HG02678 (cell line): ENCODE measurements around the gene MUC13.

Experiments
- ATAC-seq: cut with Tn5 transposase; IDR thresholded peaks from one replicate; pipeline ENCODE4 v1.9.1; 2021; ENCODE audit warnings: mild to moderate bottlenecking, moderate library complexity; ENCODE audit not compliant: unreplicated experiment

Gene MUC13

DNA sequence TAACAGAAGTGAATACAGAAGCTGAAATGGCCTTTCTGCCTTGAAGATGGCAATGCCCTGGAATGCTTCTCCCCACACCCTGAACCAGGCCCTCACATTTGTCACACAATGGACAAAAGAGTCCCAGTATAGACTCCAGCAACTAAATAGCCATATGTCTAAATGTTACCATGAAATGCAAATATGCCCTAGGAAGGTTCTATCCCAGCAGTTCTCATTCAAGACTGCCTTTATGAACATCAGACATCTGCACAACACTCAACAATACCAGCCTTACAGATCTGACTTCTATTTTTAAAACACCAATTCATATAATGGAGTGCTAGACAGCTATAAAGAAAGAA is 55.2 kb downstream of the MUC13 start:
- no peak for ATAC-seq

DNA sequence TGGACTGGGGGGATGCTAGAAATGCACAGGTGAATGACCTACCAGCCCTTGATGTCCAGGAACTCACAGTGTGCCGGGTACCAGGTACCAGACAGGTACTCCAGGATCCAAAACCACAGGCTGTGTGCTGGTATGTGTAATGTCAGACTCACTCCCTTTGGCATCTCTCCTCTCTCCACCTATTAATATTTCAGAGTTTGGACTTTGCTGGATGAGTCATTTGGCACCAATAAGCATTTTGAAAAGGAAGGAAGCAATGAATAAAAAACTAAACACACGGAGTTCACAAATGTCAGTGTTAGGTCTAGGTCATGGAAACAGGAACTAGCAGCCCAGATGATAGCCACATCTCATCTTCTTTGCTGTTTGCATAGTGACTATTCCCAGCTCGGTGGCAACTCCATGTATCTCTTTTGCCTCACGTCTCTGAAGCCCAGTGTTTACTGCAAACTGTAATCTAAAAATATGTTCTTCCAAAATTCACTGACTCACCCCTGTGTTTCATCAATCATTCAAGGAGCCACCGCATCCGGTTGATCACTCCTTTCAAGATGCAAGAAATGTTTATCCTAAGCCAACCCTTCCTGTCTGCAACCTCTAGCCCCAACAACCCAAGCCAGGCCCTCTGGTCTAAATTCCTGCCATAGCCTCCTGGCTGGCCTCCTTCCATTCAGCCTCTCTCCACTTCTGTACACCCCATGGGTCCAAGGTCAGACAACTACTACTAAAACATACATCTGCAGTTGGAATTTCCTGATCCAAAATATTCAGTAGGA is 55.8 kb downstream of the MUC13 start:
- no peak for ATAC-seq

DNA sequence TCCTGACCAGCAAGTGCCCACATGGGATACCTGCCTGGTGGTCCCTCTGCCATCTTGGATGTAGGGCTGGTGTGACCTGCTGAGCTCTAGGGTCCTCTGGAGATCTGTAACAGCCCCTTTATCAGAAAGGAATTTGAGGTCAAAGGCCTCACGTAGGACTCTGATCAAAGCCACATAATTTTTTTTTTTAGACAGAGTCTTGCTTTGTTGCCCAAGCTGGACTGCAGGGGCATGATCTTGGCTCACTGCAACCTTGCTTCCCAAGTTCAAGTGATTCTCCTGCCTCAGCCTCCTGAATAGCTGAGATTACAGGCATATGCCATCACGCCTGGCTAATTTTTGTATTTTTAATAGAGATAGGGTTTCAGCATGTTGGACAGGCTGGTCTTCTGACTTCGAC is 56.9 kb downstream of the MUC13 start:
- ATAC-seq = no peak

DNA sequence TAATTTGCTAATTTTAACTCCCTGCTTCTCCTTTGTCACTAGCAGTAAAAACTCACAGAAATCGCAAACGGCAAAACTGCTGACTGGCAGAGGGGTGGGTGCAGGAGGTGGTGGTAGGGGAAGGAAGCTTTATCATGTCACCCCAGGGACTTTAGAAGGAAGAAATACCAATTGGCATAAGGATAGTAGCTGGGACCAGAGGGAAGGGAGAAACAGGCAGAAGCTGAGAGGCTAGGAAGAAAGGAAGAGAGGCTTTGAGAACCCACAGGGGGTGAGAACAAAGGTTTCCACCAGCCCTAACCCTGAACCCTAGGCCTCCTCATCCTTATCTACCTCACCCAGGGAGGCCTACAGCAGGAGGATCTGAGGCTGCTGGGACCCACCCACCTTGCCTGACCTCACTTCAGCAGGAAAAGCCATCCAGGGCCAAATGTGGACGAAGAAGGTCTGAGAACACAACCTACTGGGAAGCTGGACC is 58.1 kb downstream of the MUC13 start:
- no peak for ATAC-seq

DNA sequence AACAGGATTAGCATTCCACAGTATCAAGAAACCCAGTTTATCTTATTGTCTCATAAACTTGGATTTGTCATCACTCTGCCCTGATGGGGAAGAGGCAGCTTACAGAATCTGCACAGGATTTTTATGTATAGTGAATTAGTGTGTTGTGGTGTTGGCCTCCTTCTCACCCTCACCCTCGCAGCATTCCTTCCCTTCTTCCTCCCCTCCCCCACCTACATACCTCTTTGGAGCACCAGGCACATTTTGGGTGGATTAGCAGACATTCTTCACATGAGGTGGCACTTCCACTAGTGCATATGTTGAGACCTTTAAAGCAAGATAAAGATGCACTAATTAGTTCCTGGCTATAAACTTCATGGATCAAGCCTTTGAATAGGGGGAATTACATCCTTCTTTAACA is 61.3 kb downstream of the MUC13 start:
- ATAC-seq = no peak

DNA sequence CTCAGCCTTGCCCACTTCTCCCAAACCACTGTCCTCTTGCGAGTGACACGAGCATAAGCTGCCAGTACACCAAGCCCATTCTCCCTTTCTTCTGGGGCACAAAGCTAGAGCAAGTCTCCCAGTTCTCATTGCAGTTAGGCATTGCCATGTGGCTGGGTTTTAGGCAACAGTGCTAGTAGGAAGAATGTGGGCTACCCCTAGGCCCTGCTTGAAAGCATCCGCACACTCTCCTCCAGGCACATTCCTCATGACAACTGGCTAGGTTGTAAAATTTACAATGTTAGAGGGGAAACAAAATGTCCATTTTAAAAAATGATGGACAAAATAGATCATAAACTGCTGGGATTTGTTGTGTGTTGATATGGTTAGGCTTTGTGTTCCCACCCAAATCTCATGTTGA is 67.0 kb downstream of the MUC13 start:
- no peak for ATAC-seq

DNA sequence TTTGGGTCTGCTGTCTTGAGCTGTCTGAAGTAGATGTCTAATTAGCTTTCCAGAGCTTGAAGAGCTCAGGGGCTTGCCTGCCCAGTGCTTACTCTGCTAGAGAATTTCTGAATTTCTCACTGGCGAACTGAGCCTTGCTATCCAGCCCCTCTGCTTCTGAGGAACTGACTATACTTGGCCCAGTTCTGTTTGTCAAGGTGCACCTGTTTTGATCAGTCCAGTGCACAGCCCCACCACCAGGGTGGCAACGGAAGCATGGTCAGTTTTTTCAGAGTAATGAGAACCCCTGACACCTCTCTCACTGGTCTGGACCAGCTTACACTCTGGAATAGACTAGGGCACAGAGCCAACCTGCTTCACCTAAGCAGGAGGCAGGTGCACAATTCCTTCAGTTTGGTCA is 72.5 kb downstream of the MUC13 start:
- ATAC-seq = no peak

DNA sequence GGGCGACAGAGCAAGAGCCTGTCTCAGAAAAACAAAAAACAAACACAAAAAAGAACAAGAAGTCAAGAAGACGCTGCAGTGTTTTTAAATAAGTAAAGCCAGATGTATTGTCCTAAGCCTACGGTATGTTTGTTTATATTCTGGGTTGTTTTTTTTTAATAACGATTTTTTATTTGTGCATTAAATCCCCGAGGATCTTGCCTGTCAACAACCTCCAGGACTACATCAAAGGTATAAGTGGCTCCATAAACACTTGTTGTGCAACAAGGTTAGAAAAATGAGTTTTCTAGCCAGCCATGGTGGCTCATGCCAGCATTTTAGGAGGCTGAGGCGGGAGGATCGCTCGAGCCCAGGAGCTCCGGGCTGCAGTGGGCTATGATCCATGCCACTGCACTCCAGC is 73.5 kb downstream of the MUC13 start:
- no peak for ATAC-seq

DNA sequence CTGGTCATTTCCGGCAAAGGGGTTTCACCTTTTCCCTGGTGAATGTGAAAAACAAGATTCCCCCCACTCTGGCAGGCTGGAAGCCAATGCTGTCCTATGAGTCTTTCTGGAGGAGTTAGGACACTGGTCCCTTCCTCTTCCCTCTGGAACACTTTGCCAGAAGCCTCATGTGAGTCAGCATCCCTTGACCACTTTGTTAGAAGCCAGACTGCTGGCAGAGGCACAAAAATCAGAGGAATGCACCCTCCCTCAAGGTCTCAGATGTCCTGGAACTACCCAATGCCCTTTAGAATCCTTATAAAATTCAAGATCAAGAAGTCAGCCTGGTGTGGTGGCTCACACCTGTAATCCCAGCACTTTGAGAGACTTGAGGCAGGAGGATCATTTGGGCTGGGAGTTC is 74.0 kb downstream of the MUC13 start:
- no peak for ATAC-seq

DNA sequence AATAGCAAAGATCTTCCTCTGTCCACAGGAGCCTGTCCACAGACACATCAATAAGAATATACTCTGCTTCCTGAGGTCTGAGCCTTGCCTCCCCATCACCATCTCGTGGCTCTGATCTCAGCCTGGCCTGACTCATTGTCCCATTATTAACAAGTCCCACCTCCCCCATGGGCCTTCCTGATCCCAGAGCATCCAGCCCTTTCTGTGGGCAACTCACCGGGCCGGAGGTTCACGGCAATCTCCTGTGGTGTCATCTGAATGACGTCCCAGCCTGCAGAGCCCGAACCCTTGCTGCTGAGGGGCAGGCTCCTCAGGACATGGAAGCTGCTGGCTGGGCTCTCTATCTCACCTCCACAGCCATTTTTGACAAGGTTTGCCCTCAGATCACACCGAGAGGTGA is 75.5 kb downstream of the MUC13 start:
- no peak for ATAC-seq

DNA sequence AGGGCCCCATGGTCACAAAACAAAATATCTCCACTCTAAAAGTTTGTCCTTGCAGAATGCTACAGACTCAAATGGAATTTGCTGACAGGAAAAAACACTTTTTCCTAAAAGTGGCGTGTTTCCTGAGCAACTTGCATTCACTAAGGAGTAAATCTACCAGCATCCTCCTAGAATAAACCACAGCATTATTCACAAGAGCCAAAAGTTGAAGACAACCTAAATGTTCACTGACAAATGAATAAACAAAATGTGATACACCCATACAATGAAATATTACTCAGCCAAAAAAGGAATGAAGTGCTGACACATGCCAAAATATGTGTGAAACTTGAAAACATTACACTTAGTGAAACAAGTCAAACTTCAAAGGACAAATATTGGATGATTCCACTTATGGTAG is 76.3 kb downstream of the MUC13 start:
- ATAC-seq = no peak

DNA sequence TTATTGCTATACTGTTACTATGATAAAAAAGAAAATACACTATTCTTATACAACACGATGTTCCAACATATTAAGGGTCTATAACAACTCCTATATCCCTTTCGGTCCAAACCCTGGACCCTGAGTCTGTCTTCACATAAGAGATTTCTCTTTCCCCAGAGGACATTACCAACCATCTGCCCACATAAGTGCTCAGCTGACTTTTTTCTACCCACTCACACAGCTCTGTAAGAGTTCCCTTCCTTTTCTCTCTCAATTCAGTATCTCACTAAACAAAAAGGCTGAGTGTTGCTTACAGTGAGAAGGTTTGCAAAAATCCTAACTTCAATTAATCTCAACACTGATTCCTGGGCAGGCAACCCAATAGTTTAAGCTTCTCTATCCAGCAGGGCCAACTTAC is 77.9 kb downstream of the MUC13 start:
- no peak for ATAC-seq
